ACC112 (cell line): ENCODE results near the gene ING3.
A peak's percentile ranks its signal among the peaks of the same experiment; 100 is the strongest.
"Not testable (repeated sequence)": the region's sequence is repeated elsewhere in the genome, so short reads cannot be mapped to it uniquely, and the experiment has no call there.

Source experiments
- H2AFZ ChIP-seq: fragments of 200-600 bp; sonication (generic); one replicate; pipeline ENCODE4 v1.6.0; 2017; ENCODE audit warnings: antibody characterized with exemption, low read length; ENCODE audit not compliant: unreplicated experiment
- H3K27ac ChIP-seq: fragments of 200-600 bp; sonication (generic); 2 replicates; pipeline ENCODE4 v1.5.1; 2014; ENCODE audit warnings: low read depth, mild to moderate bottlenecking, antibody characterized with exemption, low read length, moderate library complexity
- H3K27me3 ChIP-seq: fragments of 200-600 bp; sonication (generic); 2 replicates; pipeline ENCODE4 v1.6.1; 2014; ENCODE audit warnings: mild to moderate bottlenecking, antibody characterized with exemption, low read length, moderate library complexity, mixed read lengths; ENCODE audit not compliant: insufficient read depth
- H3K36me3 ChIP-seq: fragments of 200-600 bp; sonication (generic); 2 replicates; pipeline ENCODE4 v1.6.1; 2016; ENCODE audit warnings: mild to moderate bottlenecking, antibody characterized with exemption, low read length, moderate library complexity, mixed read lengths; ENCODE audit not compliant: insufficient read depth
- H3K4me1 ChIP-seq: fragments of 200-600 bp; sonication (generic); one replicate; pipeline ENCODE4 v1.6.1; 2016; ENCODE audit warnings: low read length, mixed read lengths; ENCODE audit not compliant: insufficient read depth, unreplicated experiment, control insufficient read depth
- H3K4me3 ChIP-seq: fragments of 200-600 bp; sonication (generic); 2 replicates; pipeline ENCODE4 v1.5.1; 2014; ENCODE audit warnings: mild to moderate bottlenecking, low read depth, low read length
- H3K79me2 ChIP-seq: fragments of 200-600 bp; sonication (generic); one replicate; pipeline ENCODE4 v1.6.0; 2016; ENCODE audit warnings: low read length; ENCODE audit not compliant: control insufficient read depth, unreplicated experiment, insufficient read depth

The ING3 gene

DNA sequence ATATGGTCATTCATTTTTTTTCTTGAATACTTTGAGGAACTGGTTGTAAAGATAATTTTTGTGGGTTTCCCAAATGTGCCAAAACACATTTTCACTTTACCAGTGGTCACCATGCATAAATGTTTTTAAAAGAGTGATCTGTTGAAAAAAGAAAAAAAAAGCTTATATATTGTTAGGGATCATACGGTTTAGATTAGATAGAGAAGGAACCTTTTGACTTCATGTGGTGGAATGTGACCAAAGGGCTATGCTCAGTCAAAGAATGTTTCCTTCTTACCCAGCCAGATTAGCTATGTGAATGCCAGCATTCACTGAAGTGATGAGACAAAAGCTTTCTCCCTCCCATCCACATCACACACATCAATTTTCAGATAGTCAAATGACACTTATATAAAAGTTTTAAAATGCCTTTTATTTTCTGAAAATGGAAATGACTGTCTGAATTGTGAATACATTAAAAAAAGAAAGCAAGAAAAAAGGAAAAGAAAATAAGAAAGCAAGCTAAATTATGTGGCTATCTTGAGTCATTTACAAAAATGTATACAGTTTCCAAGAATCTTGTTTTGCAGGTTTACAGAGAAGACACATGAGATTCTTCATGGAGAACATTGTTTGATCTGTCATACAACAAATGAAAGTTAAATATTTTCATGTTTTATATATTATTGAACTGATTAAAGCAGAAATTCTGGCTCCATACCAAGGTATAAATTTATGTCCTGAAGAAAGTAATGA, 29.4 kb downstream of the ING3 start:
- H3K27ac ChIP-seq: no peak overlapping the region
- H3K27me3 ChIP-seq: no peaks in the 10 kb centered on the region

DNA sequence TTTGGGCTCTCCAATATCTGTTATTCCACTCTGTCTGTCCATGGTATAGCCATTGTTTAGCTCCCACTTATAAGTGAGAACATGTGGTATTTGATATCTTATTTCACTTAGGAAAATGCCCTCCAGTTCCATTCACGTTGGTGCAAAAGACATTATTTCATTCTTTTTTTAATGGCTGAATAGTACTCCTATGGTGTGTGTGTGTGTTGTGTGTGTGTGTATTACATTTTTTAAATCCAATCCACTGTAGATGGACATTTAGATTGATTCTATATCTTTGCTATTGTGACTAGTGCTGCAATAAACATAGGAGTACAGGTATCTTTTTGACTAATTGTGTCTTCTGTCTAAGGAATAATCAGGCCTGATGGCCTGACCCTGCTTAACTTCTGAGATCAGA, 30.5 kb downstream of the ING3 start:
- no peak overlapping the region for H3K4me3 ChIP-seq
- no peak overlapping the region for H2AFZ ChIP-seq
- H3K27ac ChIP-seq: no peak overlapping the region
- no peaks in the 10 kb centered on the region for H3K79me2 ChIP-seq
- H3K27me3 ChIP-seq: no peaks in the 10 kb centered on the region
- H3K4me1 ChIP-seq: peaks cover 19% of the 10 kb centered on the region
- no peaks in the 10 kb centered on the region for H3K36me3 ChIP-seq

More for the DNA sequence above, 29.4 kb downstream of the ING3 start:
- H3K79me2 ChIP-seq: no peaks in the 10 kb centered on the region
- peaks cover 4% of the 10 kb centered on the region; the same call in 1 of the 2 replicates for H3K36me3 ChIP-seq
- H3K4me1 ChIP-seq: peaks cover 19% of the 10 kb centered on the region
- no peak overlapping the region for H2AFZ ChIP-seq
- no peak overlapping the region for H3K4me3 ChIP-seq

DNA sequence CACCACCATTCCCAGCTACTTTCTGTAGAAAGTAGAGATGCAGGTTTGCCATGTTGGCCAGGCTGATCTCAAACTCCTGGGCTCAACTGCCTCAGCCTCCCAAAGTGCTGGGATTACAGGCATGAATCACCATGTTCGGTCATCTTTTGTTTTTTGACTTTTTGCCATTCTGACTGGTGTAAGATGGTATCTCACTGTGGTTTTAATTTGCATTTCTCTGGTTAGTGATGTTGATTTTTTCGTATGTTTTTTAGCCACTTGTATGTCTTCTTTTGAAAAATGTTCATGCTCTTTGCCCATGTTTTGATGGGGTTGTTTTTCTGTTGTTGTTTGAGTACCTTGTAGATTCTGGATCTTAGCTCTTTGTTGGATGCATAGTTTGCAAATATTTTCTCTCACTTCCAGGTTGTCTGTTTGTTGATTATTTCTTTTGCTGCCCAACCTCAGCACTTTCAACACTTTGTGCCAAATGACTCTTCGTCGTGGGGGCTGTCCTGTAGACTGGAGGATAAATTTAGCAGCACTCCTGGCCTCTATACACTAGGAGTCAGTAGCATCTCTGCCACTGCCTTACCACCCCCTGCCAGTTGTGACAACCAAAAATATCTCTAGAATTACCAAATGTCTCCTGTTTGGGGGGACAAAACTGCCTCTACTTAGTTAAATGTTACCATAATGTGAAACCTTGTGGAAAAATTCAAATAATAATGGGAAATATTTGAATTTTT, 31.5 kb downstream of the ING3 start:
- H3K4me1 ChIP-seq: peaks cover 19% of the 10 kb centered on the region
- no peaks in the 10 kb centered on the region for H3K36me3 ChIP-seq

DNA sequence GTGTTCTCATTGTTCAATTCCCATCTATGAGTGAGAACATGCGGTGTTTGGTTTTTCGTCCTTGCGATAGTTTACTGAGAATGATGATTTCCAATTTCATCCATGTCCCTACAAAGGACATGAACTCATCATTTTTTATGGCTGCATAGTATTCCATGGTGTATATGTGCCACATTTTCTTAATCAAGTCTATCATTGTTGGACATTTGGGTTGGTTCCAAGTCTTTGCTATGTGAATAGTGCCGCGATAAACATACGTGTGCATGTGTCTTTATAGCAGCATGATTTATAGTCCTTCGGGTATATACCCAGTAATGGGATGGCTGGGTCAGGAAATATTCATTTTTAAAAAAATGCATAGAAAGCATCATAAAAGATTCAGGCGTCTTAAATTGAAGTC, 33.0 kb downstream of the ING3 start:
- H3K27me3 ChIP-seq, H3K27ac ChIP-seq, H3K36me3 ChIP-seq, H2AFZ ChIP-seq, H3K4me3 ChIP-seq, H3K79me2 ChIP-seq: not testable (repeated sequence)
- peaks cover 19% of the 10 kb centered on the region for H3K4me1 ChIP-seq

More for the DNA sequence above, 31.5 kb downstream of the ING3 start:
- Histone ChIP-seq H3K79me2 (no peaks in the 10 kb centered on the region), H3K27ac (0 out of 2 replicates have a peak overlapping the region, but pooled peaks have one; percentile 5), H3K4me3 (no peak overlapping the region), H3K27me3 (no peaks in the 10 kb centered on the region), H2AFZ (peak overlapping the region; percentile 36)

DNA sequence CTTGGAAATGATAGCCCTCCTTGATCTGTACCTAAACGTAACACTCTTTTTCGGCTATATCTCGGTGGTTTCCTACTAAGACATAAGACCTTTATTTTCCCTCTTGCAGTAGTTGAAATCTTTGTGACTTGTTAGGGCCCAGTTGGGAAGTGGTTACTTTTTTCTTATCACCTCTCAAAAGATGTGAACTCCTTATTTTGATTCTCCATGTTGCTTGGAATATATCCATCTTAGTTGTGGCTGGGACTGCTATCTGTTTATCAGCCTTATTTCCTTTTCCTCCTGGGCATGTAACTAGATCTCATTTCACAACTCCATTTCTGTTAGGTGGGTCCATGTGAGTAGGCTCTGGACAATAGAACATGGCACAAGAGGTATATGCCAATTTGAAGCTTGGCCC, 33.8 kb downstream of the ING3 start:
- H3K79me2 ChIP-seq: peaks cover 4% of the 10 kb centered on the region

DNA sequence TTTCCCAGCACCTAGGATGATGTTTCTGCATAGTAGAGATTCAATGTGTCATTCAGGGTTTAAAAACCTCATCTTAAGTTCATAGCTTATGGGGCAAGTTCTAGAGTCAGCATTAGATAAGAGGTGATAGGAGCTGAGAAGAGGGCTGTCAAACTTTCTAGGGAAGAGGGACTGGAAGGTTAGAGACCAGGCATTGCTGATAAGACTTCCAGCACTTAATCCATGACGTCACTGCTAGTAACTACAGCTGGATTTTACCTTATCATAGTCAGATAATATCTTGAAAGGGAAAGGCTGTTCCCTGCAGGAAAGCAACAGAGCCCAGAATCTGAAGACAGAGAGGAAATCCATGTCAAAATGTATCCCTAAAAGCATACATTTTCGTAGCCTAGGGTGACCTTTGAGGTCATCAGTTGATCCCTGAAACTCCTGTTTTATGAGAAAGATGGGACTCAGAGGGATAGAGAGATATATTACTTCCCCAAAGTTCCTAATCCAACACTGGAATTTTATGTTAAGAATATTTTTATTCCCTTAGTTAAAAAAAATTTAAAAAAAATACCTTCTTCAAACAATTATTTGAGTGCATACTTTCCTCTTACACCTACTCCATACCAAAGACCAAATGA, 34.7 kb downstream of the ING3 start:
- no peak overlapping the region for H3K27ac ChIP-seq
- H3K4me1 ChIP-seq: peaks cover 13% of the 10 kb centered on the region
- H3K4me3 ChIP-seq: no peak overlapping the region
- no peaks in the 10 kb centered on the region for H3K27me3 ChIP-seq
- H2AFZ ChIP-seq: no peak overlapping the region
- H3K36me3 ChIP-seq: no peaks in the 10 kb centered on the region
- peaks cover 12% of the 10 kb centered on the region for H3K79me2 ChIP-seq

More for the DNA sequence above, 33.8 kb downstream of the ING3 start:
- Histone ChIP-seq H3K27me3 (no peaks in the 10 kb centered on the region), H3K4me1 (peaks cover 19% of the 10 kb centered on the region), H3K27ac (no peak overlapping the region), H2AFZ (no peak overlapping the region), H3K36me3 (no peaks in the 10 kb centered on the region), H3K4me3 (no peak overlapping the region)

DNA sequence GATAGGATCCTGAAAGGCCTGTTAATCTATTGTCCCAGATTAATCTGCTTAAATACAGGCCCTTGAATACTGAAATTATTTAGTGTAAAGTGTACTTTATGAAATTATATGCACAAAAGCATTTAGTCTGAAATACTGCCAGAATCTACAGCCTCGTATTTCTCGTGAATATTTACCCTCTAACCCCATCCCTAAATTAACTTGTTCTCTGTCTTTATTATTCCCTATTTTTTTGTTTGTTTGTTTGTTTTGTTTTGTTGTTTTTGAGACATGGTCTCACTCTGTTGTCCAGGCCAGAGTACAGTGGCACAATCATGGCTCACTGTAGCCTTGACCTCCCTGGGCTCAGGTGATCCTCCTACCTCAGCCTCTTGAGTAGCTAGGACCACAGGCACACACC, 35.3 kb downstream of the ING3 start:
- Histone ChIP-seq H2AFZ (no peak overlapping the region), H3K4me1 (peaks cover 13% of the 10 kb centered on the region), H3K36me3 (no peaks in the 10 kb centered on the region), H3K79me2 (peaks cover 18% of the 10 kb centered on the region), H3K27ac (no peak overlapping the region), H3K4me3 (no peak overlapping the region), H3K27me3 (no peaks in the 10 kb centered on the region)

DNA sequence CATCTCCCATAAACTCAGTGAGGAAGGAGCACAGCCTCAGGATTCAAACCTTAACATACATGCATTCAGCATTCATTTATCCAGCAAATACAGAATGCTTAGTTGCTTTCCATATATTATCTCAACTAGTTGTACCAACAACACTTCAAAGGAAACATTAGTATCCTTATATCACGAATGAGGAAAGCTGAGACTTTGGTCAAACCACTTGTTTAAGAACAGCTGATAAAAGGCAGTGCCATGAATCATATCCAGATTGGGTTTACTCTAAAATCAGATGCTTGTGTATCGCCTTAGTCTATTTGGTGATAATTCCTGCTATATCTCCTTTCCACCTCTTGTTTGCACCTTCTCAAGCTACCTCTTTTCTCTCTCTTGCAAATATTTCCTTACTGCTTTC, 36.1 kb downstream of the ING3 start:
- H3K79me2 ChIP-seq: peaks cover 27% of the 10 kb centered on the region
- peaks cover 10% of the 10 kb centered on the region for H3K4me1 ChIP-seq
- no peak overlapping the region for H3K4me3 ChIP-seq
- no peak overlapping the region for H3K27ac ChIP-seq
- no peak overlapping the region for H2AFZ ChIP-seq
- no peaks in the 10 kb centered on the region for H3K36me3 ChIP-seq
- H3K27me3 ChIP-seq: no peaks in the 10 kb centered on the region

DNA sequence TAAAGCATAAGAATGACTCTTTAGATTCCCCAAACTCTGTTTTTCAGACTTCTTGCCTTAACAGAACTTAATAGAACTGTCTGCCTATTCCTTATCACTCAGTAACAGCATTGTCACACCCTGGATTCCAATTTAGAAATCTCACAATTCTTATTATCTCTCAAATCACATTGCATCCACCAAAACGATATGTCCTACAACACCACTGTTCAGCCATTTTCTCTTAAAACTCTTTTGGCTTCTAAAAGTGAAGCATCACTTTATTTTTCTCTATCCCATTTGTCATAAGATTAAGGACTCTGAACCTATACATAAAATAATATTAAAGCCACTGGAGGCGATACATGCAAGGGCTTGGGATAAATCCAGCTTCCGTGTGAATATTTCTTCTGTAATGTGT, 36.7 kb downstream of the ING3 start:
- no peak overlapping the region for H2AFZ ChIP-seq
- no peak overlapping the region; the same call in 1 of the 2 replicates for H3K4me3 ChIP-seq
- H3K4me1 ChIP-seq: peaks cover 7% of the 10 kb centered on the region
- H3K27ac ChIP-seq: no peak overlapping the region
- no peaks in the 10 kb centered on the region for H3K27me3 ChIP-seq
- H3K79me2 ChIP-seq: peaks cover 33% of the 10 kb centered on the region
- H3K36me3 ChIP-seq: no peaks in the 10 kb centered on the region

DNA sequence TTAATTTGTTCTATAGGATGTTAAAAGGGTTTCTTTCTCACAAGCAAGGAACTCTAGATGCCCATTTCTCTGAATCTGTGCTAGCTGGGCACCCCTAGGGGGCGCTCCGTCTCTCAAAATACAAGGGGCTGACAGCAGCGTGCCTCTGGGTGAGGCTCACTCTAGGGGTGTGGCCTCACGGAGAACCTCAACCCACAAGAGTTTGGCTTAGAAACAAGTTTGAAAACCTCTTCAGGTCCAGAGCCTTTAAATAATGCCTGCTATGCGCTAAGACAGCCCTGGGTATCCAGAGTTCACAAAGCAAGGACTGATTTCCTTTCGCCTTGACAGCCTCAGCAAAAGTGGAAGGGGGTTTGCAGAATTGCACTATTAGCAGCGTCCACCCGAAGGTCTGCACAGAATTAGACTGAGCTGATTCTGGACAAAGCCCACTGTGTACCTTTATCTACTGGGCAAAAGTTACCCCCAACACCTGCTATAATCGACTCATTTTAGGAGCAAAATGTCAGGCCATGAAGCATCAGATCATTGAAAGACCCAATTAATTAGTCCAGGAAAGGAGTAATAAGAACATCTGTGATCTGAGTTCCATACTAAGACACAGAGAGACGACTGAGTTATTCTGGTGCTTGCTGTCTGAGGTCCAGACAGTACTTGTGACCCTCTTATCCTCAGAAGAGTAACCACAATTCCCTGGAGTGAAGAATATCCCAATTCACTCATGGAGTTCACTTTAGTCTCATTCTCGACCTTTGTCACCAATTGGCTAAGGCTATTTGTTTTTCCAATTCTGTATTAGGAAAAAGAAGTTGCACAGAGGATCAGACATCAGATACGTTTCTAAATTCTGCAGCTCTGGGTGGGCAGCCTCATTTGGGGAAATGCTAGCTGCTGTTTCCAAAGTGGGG, 37.4 kb downstream of the ING3 start:
- Histone ChIP-seq H3K4me3 (peak overlapping the region; percentile 89), H3K4me1 (peaks cover 10% of the 10 kb centered on the region), H3K36me3 (no peaks in the 10 kb centered on the region), H2AFZ (peak overlapping the region; percentile 96), H3K27me3 (no peaks in the 10 kb centered on the region), H3K27ac (peak overlapping the region; percentile 79), H3K79me2 (peaks cover 39% of the 10 kb centered on the region)
